ENCODE data around the gene MPRIP.
"Not testable (repeated sequence)": the region's sequence is repeated elsewhere in the genome, so short reads cannot be mapped to it uniquely, and the experiment has no call there.

GRCh38 chr17:17011043-17011907 lies 31.0 kb upstream of the MPRIP start:
- TF ChIP-seq, protein P1, sequence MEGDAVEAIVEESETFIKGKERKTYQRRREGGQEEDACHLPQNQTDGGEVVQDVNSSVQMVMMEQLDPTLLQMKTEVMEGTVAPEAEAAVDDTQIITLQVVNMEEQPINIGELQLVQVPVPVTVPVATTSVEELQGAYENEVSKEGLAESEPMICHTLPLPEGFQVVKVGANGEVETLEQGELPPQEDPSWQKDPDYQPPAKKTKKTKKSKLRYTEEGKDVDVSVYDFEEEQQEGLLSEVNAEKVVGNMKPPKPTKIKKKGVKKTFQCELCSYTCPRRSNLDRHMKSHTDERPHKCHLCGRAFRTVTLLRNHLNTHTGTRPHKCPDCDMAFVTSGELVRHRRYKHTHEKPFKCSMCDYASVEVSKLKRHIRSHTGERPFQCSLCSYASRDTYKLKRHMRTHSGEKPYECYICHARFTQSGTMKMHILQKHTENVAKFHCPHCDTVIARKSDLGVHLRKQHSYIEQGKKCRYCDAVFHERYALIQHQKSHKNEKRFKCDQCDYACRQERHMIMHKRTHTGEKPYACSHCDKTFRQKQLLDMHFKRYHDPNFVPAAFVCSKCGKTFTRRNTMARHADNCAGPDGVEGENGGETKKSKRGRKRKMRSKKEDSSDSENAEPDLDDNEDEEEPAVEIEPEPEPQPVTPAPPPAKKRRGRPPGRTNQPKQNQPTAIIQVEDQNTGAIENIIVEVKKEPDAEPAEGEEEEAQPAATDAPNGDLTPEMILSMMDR (conservative IDR thresholded peaks at IDR 0.05): not testable (repeated sequence)
- not testable (repeated sequence) for TF ChIP-seq EZH2 (IDR thresholded peaks at IDR 0.05; ENCODE audit: low read depth)

All from PC-9 (cell line).